ENCODE data around the gene RAD21L1. TPM values are rescaled to one million over a fixed set of nuclear protein-coding genes. Genes with fewer than 3 reads are reported as not detected.

Gene RAD21L1
- total and polyA plus RNA-seq, 2 experiments from 2014 or later = not detected

GRCh38 chr20:1266167-1266973 lies 40.5 kb downstream of the RAD21L1 start, which contains the start of gene SNPH:
Gene SNPH, plus strand, starts transcription at chr20:1266294. Its CDS starts 29,946 bp downstream, at chr20:1296240.
- DNase-seq (ENCODE audit: low spot score) = peak; percentile 77
- peaks cover 7% of the 10 kb centered on the region for H3K4me1 ChIP-seq (ENCODE audit: insufficient read depth)
- peak within 1 kb of the TSS; percentile 31 for H3K27ac ChIP-seq
- no peaks in the 10 kb centered on the region for H3K27me3 ChIP-seq
- H3K4me3 ChIP-seq = peak within 1 kb of the TSS; percentile 43
- H3K4me2 ChIP-seq = peak within 1 kb of the TSS; percentile 94
- WGBS (ENCODE audit: low lambda C conversion rate, missing lambda C conversion rate) = under 1% methylated on average over 35 of the region's 61 CpGs
- no peaks in the 10 kb centered on the region for H4K20me1 ChIP-seq (ENCODE audit: insufficient read depth, poor library complexity, severe bottlenecking)
- TF ChIP-seq EZH2phosphoT487 (IDR thresholded peaks at IDR 0.05; ENCODE audit: low read depth, severe bottlenecking, unreplicated experiment) = no peak
- TF ChIP-seq EZH2 (IDR thresholded peaks at IDR 0.05; ENCODE audit: borderline replicate concordance) = no peak
- TF ChIP-seq CTCF (IDR thresholded peaks at IDR 0.05; ENCODE audit: poor library complexity) = peak; percentile 5
- H3K36me3 ChIP-seq (replicated peaks; ENCODE audit: insufficient read depth, low read depth) = no peaks in the 10 kb centered on the region
- no peaks in the 10 kb centered on the region for H3K9me2 ChIP-seq (replicated peaks; ENCODE audit: insufficient read depth)
- H3K79me2 ChIP-seq = no peaks in the 10 kb centered on the region
- H3K9me3 ChIP-seq (ENCODE audit: low read depth) = no peaks in the 10 kb centered on the region
- H2AFZ ChIP-seq = peak within 1 kb of the TSS; percentile 49

- 64% methylated on average over 8 of the region's 8 CpGs for WGBS (ENCODE audit: low lambda C conversion rate, missing lambda C conversion rate)
- no peaks in the 10 kb centered on the region for H4K20me1 ChIP-seq (ENCODE audit: insufficient read depth, poor library complexity, severe bottlenecking)
- TF ChIP-seq EZH2 (IDR thresholded peaks at IDR 0.05; ENCODE audit: borderline replicate concordance) (no peak), EZH2phosphoT487 (IDR thresholded peaks at IDR 0.05; ENCODE audit: low read depth, severe bottlenecking, unreplicated experiment) (no peak), CTCF (IDR thresholded peaks at IDR 0.05; ENCODE audit: poor library complexity) (no peak)
- no peaks in the 10 kb centered on the region for H3K27me3 ChIP-seq
- H2AFZ ChIP-seq = no peak overlapping the region
- no peaks in the 10 kb centered on the region for H3K79me2 ChIP-seq
- no peaks in the 10 kb centered on the region for H3K9me2 ChIP-seq (replicated peaks; ENCODE audit: insufficient read depth)
- H3K4me3 ChIP-seq = no peak overlapping the region
- no peak for DNase-seq (ENCODE audit: low spot score)
- H3K9me3 ChIP-seq (ENCODE audit: low read depth) = no peaks in the 10 kb centered on the region
- peaks cover 7% of the 10 kb centered on the region for H3K4me1 ChIP-seq (ENCODE audit: insufficient read depth)
- H3K36me3 ChIP-seq (replicated peaks; ENCODE audit: insufficient read depth, low read depth) = no peaks in the 10 kb centered on the region
- H3K27ac ChIP-seq = no peak overlapping the region
- peak overlapping the region; percentile 94 for H3K4me2 ChIP-seq
Observed at GRCh38 chr20:1267161-1267560, 41.3 kb downstream of the RAD21L1 start.

DNA sequence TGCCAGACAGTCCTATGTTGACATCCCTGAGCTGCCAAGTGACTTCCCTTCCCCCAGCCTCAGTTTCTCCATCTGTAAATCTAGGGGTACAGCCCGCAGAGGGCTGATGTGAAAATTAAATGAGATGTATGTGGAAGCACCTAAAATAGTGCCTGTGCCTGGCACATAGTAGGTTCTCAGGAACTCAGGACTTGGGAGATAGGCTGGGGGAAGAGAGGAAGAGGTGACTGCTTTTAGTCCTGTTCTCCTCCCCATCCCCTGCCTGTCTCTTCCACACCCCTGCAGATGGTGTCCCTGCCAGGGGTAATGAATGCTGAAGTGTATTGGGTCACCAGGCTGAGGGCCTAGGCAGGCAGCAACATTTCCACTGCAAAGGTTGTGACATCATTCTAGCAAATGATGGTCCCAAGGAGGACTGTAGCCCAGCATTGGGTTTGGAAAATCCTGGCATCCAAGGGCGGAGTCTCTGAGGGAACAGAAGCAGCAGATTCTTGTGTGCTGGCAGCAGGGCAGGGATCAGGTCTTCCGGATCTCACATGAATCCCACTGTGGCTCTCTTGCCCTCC lies 42.0 kb downstream of the RAD21L1 start:
- Histone ChIP-seq H3K4me1 (ENCODE audit: insufficient read depth) (peaks cover 7% of the 10 kb centered on the region), H3K4me3 (no peak overlapping the region)
- TF ChIP-seq EZH2phosphoT487 (IDR thresholded peaks at IDR 0.05; ENCODE audit: low read depth, severe bottlenecking, unreplicated experiment) (no peak), EZH2 (IDR thresholded peaks at IDR 0.05; ENCODE audit: borderline replicate concordance) (no peak), CTCF (IDR thresholded peaks at IDR 0.05; ENCODE audit: poor library complexity) (no peak)

More for the DNA sequence above, 42.0 kb downstream of the RAD21L1 start:
- Histone ChIP-seq H3K79me2 (no peaks in the 10 kb centered on the region), H2AFZ (no peak overlapping the region), H3K9me2 (replicated peaks; ENCODE audit: insufficient read depth) (no peaks in the 10 kb centered on the region), H3K4me2 (no peak overlapping the region), H3K27ac (no peak overlapping the region), H3K36me3 (replicated peaks; ENCODE audit: insufficient read depth, low read depth) (no peaks in the 10 kb centered on the region), H3K27me3 (no peaks in the 10 kb centered on the region), H3K9me3 (ENCODE audit: low read depth) (no peaks in the 10 kb centered on the region), H4K20me1 (ENCODE audit: insufficient read depth, poor library complexity, severe bottlenecking) (no peaks in the 10 kb centered on the region)
- 96% methylated on average over 3 of the region's 3 CpGs for WGBS (ENCODE audit: low lambda C conversion rate, missing lambda C conversion rate)
- DNase-seq (ENCODE audit: low spot score) = no peak
